T-cell (primary cell): ENCODE data around the gene GPN2. TPM values are rescaled to one million over a fixed set of nuclear protein-coding genes. Genes with fewer than 3 reads are reported as not detected.

Source experiments
- ATAC-seq, 4 experiments: fragments of 200-7000 bp in 3 of 4; fragments of 150-1000 bp in 1 of 4; cut with Tn5 transposase; replicated peaks in 1 of 4; 1 replicate in 3 of 4; 2 replicates in 1 of 4; pipeline ENCODE4 v1.10.0; 2021; ENCODE audit warnings: moderate library complexity in 3 of 4, mild to moderate bottlenecking in 2 of 4, moderate number of reproducible peaks in 1 of 4
- CTCF ChIA-PET, 2 donors: fragments of 300-600 bp; sonication (Branson Sonifier 250); formaldehyde crosslinking; loops; one replicate each; lab custom pipeline; 2022; ENCODE audit warnings: antibody characterized with exemption in 2 of 2; lab: Charles Lee
- POLR2A ChIA-PET, 2 donors: fragments of 300-600 bp; sonication (Branson Sonifier 250); formaldehyde crosslinking; loops; one replicate each; lab custom pipeline; 2022; ENCODE audit warnings: antibody characterized with exemption in 2 of 2; lab: Charles Lee
- DNase-seq, 35 experiments: peaks; one replicate each; pipeline versions ENCODE4 v3.0.0 to v3.0.0-alpha.2; 2013 to 2023
- H3K27ac ChIP-seq: one replicate; pipeline ENCODE4 v1.5.1; 2013; ENCODE audit warnings: low read length
- H3K27me3 ChIP-seq, 2 experiments: replicated peaks in 1 of 2; 1 replicate in 1 of 2; 2 replicates in 1 of 2; pipeline versions ENCODE4 v1.6.1 to v1.7.0; 2013; ENCODE audit warnings: low read length in 1 of 2, mixed read lengths in 1 of 2; ENCODE audit not compliant: control insufficient read depth in 2 of 2, insufficient read depth in 2 of 2; ENCODE audit errors: extremely low read depth in 1 of 2
- H3K36me3 ChIP-seq, 2 donors: 1 replicate in 1 of 2; 2 replicates in 1 of 2; pipeline versions ENCODE4 v1.6.1 to v1.7.0; 2013; ENCODE audit warnings: low read length in 1 of 2; ENCODE audit not compliant: control insufficient read depth in 2 of 2, insufficient read depth in 1 of 2; ENCODE audit errors: extremely low read depth in 1 of 2
- H3K4me1 ChIP-seq, 2 experiments: 1 replicate in 1 of 2; 2 replicates in 1 of 2; pipeline versions ENCODE4 v1.6.1 to v1.7.0; 2013; ENCODE audit warnings: low read length in 2 of 2, mixed read lengths in 1 of 2; ENCODE audit not compliant: insufficient read depth in 2 of 2, control insufficient read depth in 1 of 2; ENCODE audit errors: extremely low read depth in 1 of 2
- H3K4me3 ChIP-seq, 2 donors: 1 replicate in 1 of 2; 2 replicates in 1 of 2; pipeline versions ENCODE4 v1.5.1 to v1.7.0; 2013; ENCODE audit warnings: mild to moderate bottlenecking in 2 of 2, low read length in 1 of 2, moderate library complexity in 1 of 2; ENCODE audit not compliant: control insufficient read depth in 1 of 2; ENCODE audit errors: extremely low read depth in 1 of 2
- H3K9me3 ChIP-seq: 2 replicates; pipeline ENCODE4 v1.7.0; 2013
- H3K27ac Mint-ChIP-seq, 2 donors: one replicate each; pipeline ENCODE4 v1.8.0; 2020 to 2021; ENCODE audit warnings: mild to moderate bottlenecking in 2 of 2, mixed read lengths in 2 of 2
- H3K27me3 Mint-ChIP-seq, 2 donors: one replicate each; pipeline ENCODE4 v1.8.0; 2021 to 2022; ENCODE audit warnings: mixed read lengths in 2 of 2
- H3K36me3 Mint-ChIP-seq: one replicate; pipeline ENCODE4 v1.8.0; 2021; ENCODE audit warnings: mixed read lengths
- H3K4me1 Mint-ChIP-seq, 3 donors: one replicate each; pipeline ENCODE4 v1.8.0; 2020 to 2022; ENCODE audit warnings: mixed read lengths in 3 of 3, mild to moderate bottlenecking in 1 of 3
- H3K4me3 Mint-ChIP-seq, 3 donors: one replicate each; pipeline ENCODE4 v1.8.0; 2020 to 2022; ENCODE audit warnings: mild to moderate bottlenecking in 3 of 3, mixed read lengths in 3 of 3, moderate library complexity in 3 of 3
- H3K9me3 Mint-ChIP-seq, 3 donors: one replicate each; pipeline ENCODE4 v1.8.0; 2020 to 2022; ENCODE audit warnings: mixed read lengths in 3 of 3
- WGBS: methylation state at CpG from one replicate; pipeline ENCODE4 v1.1.5; 2013; ENCODE audit warnings: missing lambda C conversion rate; ENCODE audit not compliant: insufficient coverage; 5-methylcytosine and 5-hydroxymethylcytosine counted together
- total RNA-seq, 35 experiments: library from RNA in 6 of 35; stranded (reverse) in 6 of 35; fragments of 120-200 nt in 1 of 35; gene quantifications; one replicate each; pipeline versions ENCODE4 v1.2.1 to v1.2.4 and lab custom pipeline; 2013 to 2026

GPN2 gene
- total RNA-seq, 5 donors from 2014 or later (not counting 1 experiment from before 2014, with no cell fraction given): 30.8 to 35.7 (median 32.7) TPM

DNA sequence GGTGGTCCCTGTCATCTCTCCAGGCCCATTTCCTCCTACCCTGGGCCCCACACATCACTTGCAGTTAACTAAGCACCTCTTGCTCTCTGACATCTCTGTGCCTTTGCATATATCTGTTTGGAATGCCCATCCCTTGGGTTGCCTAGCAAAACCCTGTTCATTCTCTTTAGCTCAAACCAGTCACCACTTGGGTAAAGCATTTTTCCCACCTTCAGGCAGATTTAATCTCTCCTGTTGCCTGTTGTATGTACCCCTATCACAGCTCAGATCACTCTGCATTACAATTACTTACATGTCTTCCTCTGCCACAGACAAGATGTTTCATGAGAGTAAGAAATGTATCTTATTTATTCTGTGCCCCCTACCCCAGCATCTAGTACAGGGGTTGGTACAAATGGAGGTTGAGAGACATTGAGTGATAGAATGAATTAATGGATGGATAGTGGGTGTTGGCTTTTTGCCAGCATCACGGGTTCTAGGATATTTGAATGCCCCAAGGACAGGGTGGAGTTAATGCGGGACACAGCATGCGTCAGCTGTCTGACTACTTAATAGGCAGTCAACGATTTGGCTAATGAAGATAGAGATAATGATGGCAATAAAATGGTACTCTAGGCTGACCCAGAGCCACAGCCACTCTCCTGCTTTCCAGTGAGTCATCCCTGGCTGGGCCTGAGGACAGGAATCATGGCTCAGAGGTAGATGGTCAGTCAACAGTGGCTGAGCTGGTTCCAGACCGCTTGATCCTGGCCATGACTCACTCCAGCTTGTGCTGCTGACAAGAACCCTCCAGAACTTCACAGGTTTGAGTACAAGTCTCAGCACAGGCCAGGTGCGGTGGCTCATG lies 17.2 kb upstream of the GPN2 start:
- peaks cover 0 to 2% of the 10 kb centered on the region in 2 experiments for H3K27me3 ChIP-seq
- WGBS: 78% methylated on average over 6 of the region's 6 CpGs
- no peak overlapping the region for H3K4me3 ChIP-seq
- no peaks in the 10 kb centered on the region for H3K4me1 ChIP-seq
- ATAC-seq: no peak
- Mint-ChIP-seq H3K4me1 (peaks cover 0 to 2% (median 2%) of the 10 kb centered on the region in 3 donors), H3K36me3 (no peaks in the 10 kb centered on the region), H3K9me3 (no peaks in the 10 kb centered on the region), H3K27ac (no peak overlapping the region), H3K4me3 (no peak overlapping the region), H3K27me3 (peaks cover 0 to 10% of the 10 kb centered on the region in 2 donors)
- no peaks in the 10 kb centered on the region for H3K36me3 ChIP-seq
- no peaks in the 10 kb centered on the region for H3K9me3 ChIP-seq
- H3K27ac ChIP-seq: no peak overlapping the region
- DNase-seq: no peak
- ChIA-PET CTCF (no interaction called here), POLR2A (no interaction called here)

DNA sequence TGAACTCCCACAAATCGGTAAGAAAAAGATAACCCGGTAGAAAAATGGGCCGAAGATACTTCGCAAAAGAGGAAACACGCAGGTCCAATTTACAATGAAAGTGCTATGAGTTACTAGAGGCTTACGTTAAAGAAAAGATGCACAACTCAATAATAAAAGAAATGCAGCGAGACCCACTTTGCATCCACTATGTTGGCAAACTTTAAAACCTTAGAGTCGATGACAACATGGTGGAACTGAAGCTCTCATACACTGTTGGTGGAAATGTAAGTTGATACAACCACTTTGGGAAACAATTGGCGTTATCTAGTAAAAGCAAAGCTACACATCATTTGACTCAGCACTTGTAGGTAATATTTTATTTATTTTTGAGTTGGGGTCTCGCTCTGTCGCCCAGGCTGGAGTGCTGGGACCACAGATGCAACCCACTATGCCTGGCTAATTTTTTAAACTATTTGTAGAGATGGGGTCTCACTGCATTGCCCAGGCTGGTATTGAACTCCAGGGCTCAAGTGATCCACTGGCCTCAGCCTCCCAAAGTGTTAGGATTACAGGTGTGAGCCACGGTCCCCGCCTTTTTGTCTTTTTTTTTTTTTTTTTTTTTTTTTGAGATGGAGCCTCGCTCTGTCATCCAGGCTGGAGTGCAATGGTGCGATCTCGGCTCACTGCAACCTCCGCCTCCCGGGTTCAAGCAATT lies 10.9 kb upstream of the GPN2 start:
- H3K27me3 Mint-ChIP-seq: no peaks in the 10 kb centered on the region
- H3K4me1 Mint-ChIP-seq: peaks cover 27 to 41% (median 31%) of the 10 kb centered on the region in 3 donors
- POLR2A ChIA-PET: interaction anchor here (0.6 to 2.6 kb wide), 7 partner anchors 10 to 1902 kb away, joined by 4 to 13 read pairs (median 5); partner anchors contain the start of genes GPN2 (in 2 of the 2), NUDC (in 1 of the 2) and RSRP1 (in 1 of the 2)
- ATAC-seq (peak in 2 of 4 experiments; percentile 8 to 9), DNase-seq (no peak)
- H3K27ac Mint-ChIP-seq: peak overlapping the region; percentile 99
- peaks cover 15 to 21% of the 10 kb centered on the region in 2 experiments for H3K4me1 ChIP-seq
- CTCF ChIA-PET: interaction anchor here (0.6 to 2.3 kb wide), 7 partner anchors 11 to 1388 kb away, joined by 3 to 11 read pairs (median 6); partner anchors contain the start of gene GPN2 (in 1 of the 2)
- peaks cover 13% of the 10 kb centered on the region for H3K36me3 Mint-ChIP-seq
- H3K4me3 ChIP-seq: peak overlapping the region; percentile 70 to 92
- H3K27me3 ChIP-seq: no peaks in the 10 kb centered on the region
- H3K36me3 ChIP-seq: peaks cover 3 to 18% of the 10 kb centered on the region in 2 donors
- no peaks in the 10 kb centered on the region for H3K9me3 Mint-ChIP-seq
- WGBS: 60% methylated on average over 1 of the region's 18 CpGs
- H3K9me3 ChIP-seq: no peaks in the 10 kb centered on the region
- H3K27ac ChIP-seq: peak overlapping the region; percentile 78
- H3K4me3 Mint-ChIP-seq: peak overlapping the region; percentile 95 to 97 (median 97)

DNA sequence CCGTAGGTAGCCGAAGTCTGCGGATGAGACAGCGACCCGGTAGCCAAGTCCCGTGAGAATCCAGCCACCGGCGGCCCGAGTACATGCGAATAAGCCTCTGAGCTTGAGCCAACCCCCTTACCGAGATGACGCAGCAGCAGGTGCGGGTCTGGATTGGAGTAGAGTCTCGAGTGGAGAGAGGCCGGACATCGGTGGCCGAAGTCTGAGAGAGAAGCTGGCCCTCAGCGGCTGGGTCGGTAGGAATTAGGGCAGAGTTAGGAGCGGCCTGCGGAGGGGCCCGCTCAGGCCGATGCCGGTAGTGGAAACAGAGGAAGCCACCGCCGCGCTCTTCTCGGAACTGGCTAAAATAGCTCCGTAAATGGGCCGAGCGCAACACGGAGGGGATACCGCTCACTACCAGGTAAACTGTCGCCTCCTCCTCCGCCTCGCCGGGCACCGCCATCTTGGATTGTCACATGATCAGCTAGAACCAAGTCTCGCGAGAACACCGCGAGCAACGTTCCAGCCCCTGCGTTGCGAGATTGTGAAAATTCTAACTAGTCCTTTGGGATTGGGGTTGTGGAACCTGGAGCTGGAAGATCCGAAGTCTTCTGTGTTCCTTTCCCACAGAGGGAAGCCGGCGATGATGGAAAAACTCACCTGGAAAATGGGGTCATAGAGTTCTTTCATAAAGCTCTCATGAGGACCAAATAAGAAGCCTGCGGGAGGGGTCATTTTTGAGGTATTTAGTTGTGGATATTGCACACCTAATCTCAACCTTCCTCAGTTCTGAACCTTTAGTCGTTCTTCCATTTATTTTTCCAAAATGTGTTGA lies 10.1 kb upstream of the GPN2 start, which contains the start of gene GPATCH3:
TSS of gene GPATCH3 (minus strand) at position 467 of the 814 bp plus-strand sequence. CDS start at position 442, 25 bp downstream.
- no peaks in the 10 kb centered on the region for H3K9me3 Mint-ChIP-seq
- Histone ChIP-seq H3K27ac (peak within 1 kb of the TSS; percentile 78), H3K36me3 (peaks cover 3 to 23% of the 10 kb centered on the region in 2 donors), H3K9me3 (no peaks in the 10 kb centered on the region), H3K4me3 (peak within 1 kb of the TSS; percentile 70 to 92), H3K27me3 (no peaks in the 10 kb centered on the region), H3K4me1 (peaks cover 15 to 21% of the 10 kb centered on the region in 2 experiments)
- H3K36me3 Mint-ChIP-seq: peaks cover 15% of the 10 kb centered on the region
- POLR2A ChIA-PET: interaction anchor here (0.6 to 2.6 kb wide), 6 partner anchors 10 to 1903 kb away, joined by 4 to 13 read pairs (median 6); partner anchors contain the start of genes GPN2 (in 2 of the 2) and NUDC (in 1 of the 2)
- H3K27ac Mint-ChIP-seq: peak within 1 kb of the TSS; percentile 99
- H3K4me3 Mint-ChIP-seq: peak within 1 kb of the TSS; percentile 95 to 97 (median 97)
- CTCF ChIA-PET: interaction anchor here (0.6 to 2.3 kb wide), 6 partner anchors 10 to 1389 kb away, joined by 3 to 11 read pairs (median 6); partner anchors contain the start of gene GPN2 (in 1 of the 2)
- DNase-seq (peak; percentile 71 to 94 (median 83)), ATAC-seq (peak; percentile 92 to 96 (median 94))
- H3K4me1 Mint-ChIP-seq: peaks cover 27 to 41% (median 31%) of the 10 kb centered on the region in 3 donors
- under 1% methylated on average over 46 of the region's 50 CpGs for WGBS
- no peaks in the 10 kb centered on the region for H3K27me3 Mint-ChIP-seq

DNA sequence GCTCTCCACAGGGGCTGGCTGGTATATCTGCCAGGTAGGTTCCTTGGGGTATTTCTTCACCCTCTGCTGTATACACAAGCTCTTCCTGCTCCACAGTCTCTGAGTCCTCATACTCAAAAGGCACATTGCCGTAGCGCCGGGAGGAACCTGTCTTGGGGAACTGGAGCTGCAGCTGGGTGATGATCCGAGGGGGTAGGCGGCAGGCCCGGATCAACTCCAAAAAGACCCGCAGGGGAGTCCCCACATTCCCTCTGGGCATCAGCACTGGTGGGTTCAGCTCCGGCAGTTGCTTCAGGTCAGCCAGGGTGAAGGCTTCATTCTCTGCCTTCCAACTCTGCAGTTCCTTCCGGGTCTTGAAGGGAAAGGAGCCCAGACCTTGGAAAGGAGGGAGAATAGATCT lies 7.3 kb upstream of the GPN2 start:
- ChIA-PET POLR2A (no interaction called here), CTCF (no interaction called here)
- no peak overlapping the region for H3K4me3 Mint-ChIP-seq
- H3K4me1 Mint-ChIP-seq: peaks cover 30 to 42% (median 34%) of the 10 kb centered on the region in 3 donors
- peaks cover 32% of the 10 kb centered on the region for H3K36me3 Mint-ChIP-seq
- H3K4me3 ChIP-seq: no peak overlapping the region
- H3K9me3 Mint-ChIP-seq: no peaks in the 10 kb centered on the region
- H3K27ac Mint-ChIP-seq: no peak overlapping the region
- DNase-seq (no peak), ATAC-seq (no peak)
- peaks cover 11 to 50% of the 10 kb centered on the region in 2 donors for H3K36me3 ChIP-seq
- no peaks in the 10 kb centered on the region for H3K27me3 Mint-ChIP-seq
- WGBS: 100% methylated on average over 1 of the region's 9 CpGs
- H3K9me3 ChIP-seq: no peaks in the 10 kb centered on the region
- H3K27ac ChIP-seq: no peak overlapping the region
- no peaks in the 10 kb centered on the region for H3K27me3 ChIP-seq
- H3K4me1 ChIP-seq: peaks cover 15 to 21% of the 10 kb centered on the region in 2 experiments

DNA sequence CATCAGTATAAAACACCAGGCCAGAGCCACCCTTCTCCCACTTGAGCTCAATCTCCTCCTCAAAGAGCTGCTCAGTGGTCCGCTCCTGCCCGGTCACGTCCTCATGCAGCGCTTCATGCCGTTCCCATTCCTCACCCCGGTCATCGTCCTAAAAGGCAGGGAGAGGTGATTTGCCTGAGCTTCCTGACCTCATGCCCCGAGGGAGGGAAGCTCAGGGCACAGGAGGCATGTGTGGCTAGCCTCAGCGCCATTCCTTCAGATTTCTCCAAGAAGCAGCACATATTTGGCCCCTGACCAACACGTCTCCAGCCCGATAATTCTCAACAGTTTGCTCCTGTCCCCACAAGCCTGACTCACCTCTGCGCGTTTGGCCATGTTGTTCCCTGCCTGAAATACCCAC lies 4.2 kb upstream of the GPN2 start:
- CTCF ChIA-PET: no interaction called here
- no peak for ATAC-seq
- H3K4me3 ChIP-seq: no peak overlapping the region
- H3K4me1 Mint-ChIP-seq: peaks cover 23 to 34% (median 28%) of the 10 kb centered on the region in 3 donors
- no peak overlapping the region for H3K27ac ChIP-seq
- no peaks in the 10 kb centered on the region for H3K27me3 ChIP-seq
- no peaks in the 10 kb centered on the region for H3K9me3 Mint-ChIP-seq
- H3K27ac Mint-ChIP-seq: no peak overlapping the region
- POLR2A ChIA-PET: interaction anchor here in 1 of 2 donors (0.6 kb wide), 1 partner anchor 1100 kb away, joined by 4 read pairs; no protein-coding TSS in a partner anchor
- H3K36me3 Mint-ChIP-seq: peaks cover 34% of the 10 kb centered on the region
- 98% methylated on average over 11 of the region's 13 CpGs for WGBS
- H3K4me1 ChIP-seq: peaks cover 11 to 21% of the 10 kb centered on the region in 2 experiments
- H3K4me3 Mint-ChIP-seq: no peak overlapping the region
- H3K9me3 ChIP-seq: no peaks in the 10 kb centered on the region
- H3K36me3 ChIP-seq: peaks cover 11 to 54% of the 10 kb centered on the region in 2 donors
- no peaks in the 10 kb centered on the region for H3K27me3 Mint-ChIP-seq
- no peak for DNase-seq
